ENCODE results near the gene MDGA2. TPM values are rescaled to one million over a fixed set of nuclear protein-coding genes. Genes with fewer than 3 reads are reported as not detected.
"Not testable (repeated sequence)": the region's sequence is repeated elsewhere in the genome, so short reads cannot be mapped to it uniquely, and the experiment has no call there.

Gene MDGA2
- total RNA-seq, 1 donor from 2014 or later: 0.19 TPM

DNA sequence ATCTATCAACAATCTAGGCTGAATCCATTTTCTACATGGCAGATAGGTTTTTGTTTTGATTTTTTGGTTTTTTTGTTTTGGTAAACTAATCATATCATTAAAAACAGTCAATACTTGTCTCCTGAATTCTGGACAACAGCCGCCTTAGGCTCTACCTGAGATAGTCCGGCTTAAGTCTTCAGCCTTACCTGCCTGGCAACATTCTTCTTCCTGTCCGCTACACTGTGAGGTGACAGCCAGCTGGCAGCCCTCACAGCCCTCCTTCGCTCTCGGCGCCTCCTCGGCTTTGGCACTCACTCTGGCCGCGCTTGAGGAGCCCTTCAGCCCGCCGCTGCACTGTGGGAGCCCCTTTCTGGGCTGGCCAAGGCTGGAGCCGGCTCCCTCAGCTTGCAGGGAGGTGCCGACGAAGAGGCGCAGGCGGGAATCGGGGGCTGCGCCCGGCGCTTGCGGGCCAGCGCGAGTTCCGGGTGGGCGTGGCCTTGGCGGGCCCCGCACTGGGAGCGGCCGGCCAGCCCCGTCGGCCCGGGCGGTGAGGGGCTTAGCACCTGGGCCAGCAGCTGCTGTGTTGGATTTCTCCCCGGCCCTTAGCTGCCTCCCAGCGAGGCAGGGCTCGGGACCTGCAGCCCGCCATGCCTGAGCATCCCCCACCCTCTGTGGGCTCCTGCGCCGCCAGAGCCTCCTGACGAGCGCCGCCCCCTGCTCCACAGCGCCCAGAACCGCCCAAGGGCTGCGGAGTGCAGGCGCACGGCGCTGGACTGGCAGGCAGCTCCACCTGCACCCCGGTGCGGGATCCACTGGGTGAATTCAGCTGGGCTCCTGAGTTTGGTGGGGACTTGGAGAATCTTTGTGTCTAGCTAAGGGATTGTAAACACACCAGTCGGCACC is 49.0 kb downstream of the MDGA2 start:
- TF ChIP-seq, protein P1, sequence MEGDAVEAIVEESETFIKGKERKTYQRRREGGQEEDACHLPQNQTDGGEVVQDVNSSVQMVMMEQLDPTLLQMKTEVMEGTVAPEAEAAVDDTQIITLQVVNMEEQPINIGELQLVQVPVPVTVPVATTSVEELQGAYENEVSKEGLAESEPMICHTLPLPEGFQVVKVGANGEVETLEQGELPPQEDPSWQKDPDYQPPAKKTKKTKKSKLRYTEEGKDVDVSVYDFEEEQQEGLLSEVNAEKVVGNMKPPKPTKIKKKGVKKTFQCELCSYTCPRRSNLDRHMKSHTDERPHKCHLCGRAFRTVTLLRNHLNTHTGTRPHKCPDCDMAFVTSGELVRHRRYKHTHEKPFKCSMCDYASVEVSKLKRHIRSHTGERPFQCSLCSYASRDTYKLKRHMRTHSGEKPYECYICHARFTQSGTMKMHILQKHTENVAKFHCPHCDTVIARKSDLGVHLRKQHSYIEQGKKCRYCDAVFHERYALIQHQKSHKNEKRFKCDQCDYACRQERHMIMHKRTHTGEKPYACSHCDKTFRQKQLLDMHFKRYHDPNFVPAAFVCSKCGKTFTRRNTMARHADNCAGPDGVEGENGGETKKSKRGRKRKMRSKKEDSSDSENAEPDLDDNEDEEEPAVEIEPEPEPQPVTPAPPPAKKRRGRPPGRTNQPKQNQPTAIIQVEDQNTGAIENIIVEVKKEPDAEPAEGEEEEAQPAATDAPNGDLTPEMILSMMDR (IDR thresholded peaks at IDR 0.05; ENCODE audit: unreplicated experiment): no peak
- H3K4me1 Mint-ChIP-seq (ENCODE audit: low read depth): no peaks in the 10 kb centered on the region
- H3K27me3 Mint-ChIP-seq: no peaks in the 10 kb centered on the region
- no peak overlapping the region for H3K4me3 Mint-ChIP-seq (ENCODE audit: low read depth)
- no peak for DNase-seq (ENCODE audit: low spot score, unreplicated experiment)
- no peak overlapping the region for H3K27ac Mint-ChIP-seq
- no peaks in the 10 kb centered on the region for H3K36me3 Mint-ChIP-seq (ENCODE audit: insufficient read depth)
- H3K9me3 Mint-ChIP-seq (ENCODE audit: low read depth): peaks cover 7% of the 10 kb centered on the region

DNA sequence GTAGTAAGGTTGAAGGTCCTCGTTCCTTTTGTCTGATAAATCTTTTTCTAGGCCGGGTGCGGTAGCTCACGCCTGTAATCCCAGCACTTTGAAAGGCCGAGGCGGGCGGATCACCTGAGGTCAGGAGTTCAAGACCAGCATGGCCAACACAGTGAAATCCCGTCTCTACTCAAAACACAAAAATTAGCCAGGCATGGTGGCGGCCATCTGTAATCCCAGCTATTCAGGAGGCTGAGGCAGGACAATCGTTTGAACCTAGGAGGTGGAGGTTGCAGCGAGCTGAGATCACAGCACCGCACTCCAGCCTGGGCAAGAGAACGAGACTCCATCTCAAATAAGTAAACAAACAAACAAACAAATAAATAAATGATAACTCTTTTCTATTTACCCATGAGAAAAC is 51.3 kb downstream of the MDGA2 start:
- H3K4me1 Mint-ChIP-seq (ENCODE audit: low read depth); DNase-seq (ENCODE audit: low spot score, unreplicated experiment); H3K36me3 Mint-ChIP-seq (ENCODE audit: insufficient read depth); H3K27ac Mint-ChIP-seq; H3K9me3 Mint-ChIP-seq (ENCODE audit: low read depth); H3K4me3 Mint-ChIP-seq (ENCODE audit: low read depth); H3K27me3 Mint-ChIP-seq: not testable (repeated sequence)

DNA sequence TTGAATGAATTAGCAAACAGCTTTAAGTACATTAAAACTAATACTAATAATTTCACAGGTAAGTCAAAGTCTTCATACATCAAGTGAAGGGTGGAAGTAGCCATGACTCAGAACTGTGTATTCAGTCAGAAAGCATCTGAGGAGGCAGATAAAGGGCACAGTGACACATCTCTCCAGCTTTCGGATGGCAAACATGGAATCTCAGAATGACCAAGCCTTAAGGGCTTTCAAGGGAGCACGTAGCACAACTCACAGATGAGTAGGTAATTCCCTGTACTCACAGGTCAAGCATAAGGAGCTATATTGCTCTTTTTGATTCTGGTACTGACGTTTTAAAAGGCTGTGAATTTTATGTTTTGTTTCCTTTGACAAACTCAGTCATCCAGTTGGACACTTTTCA is 56.0 kb downstream of the MDGA2 start:
- Mint-ChIP-seq H3K27me3 (no peaks in the 10 kb centered on the region), H3K27ac (no peak overlapping the region), H3K9me3 (ENCODE audit: low read depth) (no peaks in the 10 kb centered on the region), H3K4me3 (ENCODE audit: low read depth) (no peak overlapping the region), H3K36me3 (ENCODE audit: insufficient read depth) (no peaks in the 10 kb centered on the region), H3K4me1 (ENCODE audit: low read depth) (no peaks in the 10 kb centered on the region)
- no peak for DNase-seq (ENCODE audit: low spot score, unreplicated experiment)
- TF ChIP-seq, protein P1 (IDR thresholded peaks at IDR 0.05; ENCODE audit: unreplicated experiment): no peak

DNA sequence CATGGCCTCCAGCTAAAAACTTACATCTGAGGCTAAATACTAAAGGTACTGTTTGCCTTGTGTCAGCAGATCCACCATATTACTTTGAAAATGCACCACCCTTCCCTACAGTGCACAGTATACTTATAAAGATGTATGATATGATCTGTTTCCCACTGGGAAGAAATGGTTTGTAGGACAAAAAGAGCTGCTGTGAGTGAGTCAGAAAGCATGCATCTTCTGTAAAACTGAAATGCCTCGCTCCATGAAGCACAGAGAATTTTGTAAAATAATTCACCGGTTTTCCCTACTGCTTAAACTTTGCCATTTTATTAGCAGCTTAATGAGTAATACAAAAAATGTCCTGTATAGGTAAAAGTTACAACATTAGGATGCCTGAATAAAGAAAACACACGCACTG is 68.8 kb downstream of the MDGA2 start:
- H3K36me3 Mint-ChIP-seq (ENCODE audit: insufficient read depth): no peaks in the 10 kb centered on the region
- TF ChIP-seq, protein P1 (IDR thresholded peaks at IDR 0.05; ENCODE audit: unreplicated experiment): no peak
- peaks cover 2% of the 10 kb centered on the region for H3K27me3 Mint-ChIP-seq
- no peaks in the 10 kb centered on the region for H3K9me3 Mint-ChIP-seq (ENCODE audit: low read depth)
- no peak for DNase-seq (ENCODE audit: low spot score, unreplicated experiment)
- H3K4me1 Mint-ChIP-seq (ENCODE audit: low read depth): no peaks in the 10 kb centered on the region
- no peak overlapping the region for H3K4me3 Mint-ChIP-seq (ENCODE audit: low read depth)
- no peak overlapping the region for H3K27ac Mint-ChIP-seq

DNA sequence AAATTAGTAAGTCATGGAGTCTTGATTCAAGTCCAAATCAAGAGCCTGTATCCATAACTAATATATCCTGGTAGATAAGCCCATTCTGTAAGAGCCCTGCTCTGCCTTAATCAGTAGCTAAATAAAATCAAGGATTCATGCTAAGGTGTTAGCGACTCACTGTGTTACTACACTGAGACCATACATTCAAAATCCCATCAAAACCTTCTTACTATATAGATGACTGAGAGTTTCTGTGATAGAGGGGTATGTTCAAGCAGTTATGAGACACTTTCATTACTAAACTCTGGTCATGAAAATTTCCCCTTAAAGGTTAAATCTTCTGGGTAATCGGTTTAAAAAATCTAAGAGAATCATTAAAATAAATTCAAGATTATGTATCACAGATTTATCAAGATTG is 78.5 kb downstream of the MDGA2 start:
- TF ChIP-seq, protein P1 (IDR thresholded peaks at IDR 0.05; ENCODE audit: unreplicated experiment): no peak
- DNase-seq (ENCODE audit: low spot score, unreplicated experiment): no peak
- no peak overlapping the region for H3K27ac Mint-ChIP-seq
- peaks cover 3% of the 10 kb centered on the region for H3K9me3 Mint-ChIP-seq (ENCODE audit: low read depth)
- H3K4me3 Mint-ChIP-seq (ENCODE audit: low read depth): no peak overlapping the region
- no peaks in the 10 kb centered on the region for H3K4me1 Mint-ChIP-seq (ENCODE audit: low read depth)
- H3K27me3 Mint-ChIP-seq: no peaks in the 10 kb centered on the region
- no peaks in the 10 kb centered on the region for H3K36me3 Mint-ChIP-seq (ENCODE audit: insufficient read depth)

DNA sequence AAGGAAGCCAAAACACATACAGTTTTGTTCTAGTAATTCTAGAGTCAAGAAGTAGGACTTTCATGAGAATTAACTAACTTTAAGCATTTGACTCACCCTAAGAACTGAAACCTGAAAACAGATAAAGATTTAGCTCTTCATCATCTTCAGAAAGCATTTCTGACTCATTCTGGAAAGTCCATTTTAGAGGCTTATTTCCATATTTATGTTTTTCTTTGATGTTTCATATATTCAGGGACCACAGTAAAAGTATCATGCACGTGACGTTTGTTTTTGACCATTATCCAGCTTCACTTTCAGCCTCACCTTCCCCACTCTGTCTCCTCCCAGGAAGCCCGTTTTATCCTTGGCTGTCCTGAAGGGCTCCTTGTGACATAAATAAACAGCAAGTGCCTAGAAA is 79.2 kb downstream of the MDGA2 start:
- H3K27me3 Mint-ChIP-seq: no peaks in the 10 kb centered on the region
- no peak for DNase-seq (ENCODE audit: low spot score, unreplicated experiment)
- no peaks in the 10 kb centered on the region for H3K4me1 Mint-ChIP-seq (ENCODE audit: low read depth)
- peaks cover 5% of the 10 kb centered on the region for H3K9me3 Mint-ChIP-seq (ENCODE audit: low read depth)
- H3K36me3 Mint-ChIP-seq (ENCODE audit: insufficient read depth): no peaks in the 10 kb centered on the region
- no peak overlapping the region for H3K27ac Mint-ChIP-seq
- TF ChIP-seq, protein P1 (IDR thresholded peaks at IDR 0.05; ENCODE audit: unreplicated experiment): no peak
- no peak overlapping the region for H3K4me3 Mint-ChIP-seq (ENCODE audit: low read depth)

Measured in progenitor cell of endocrine pancreas (in vitro differentiated cells).